SK-MEL-5 (cell line): ENCODE results near the gene GNA12. TPM values are rescaled to one million over a fixed set of nuclear protein-coding genes. Genes with fewer than 3 reads are reported as not detected.
"Not testable (repeated sequence)": the region's sequence is repeated elsewhere in the genome, so short reads cannot be mapped to it uniquely, and the experiment has no call there.

Source experiments
- DNase-seq: peaks from one replicate; pipeline ENCODE4 v3.0.0-alpha.2; 2016; ENCODE audit warnings: low read depth, low spot score
- in situ Hi-C: cut with HindIII; loops from 2 replicates; pipeline ENCODE4 v1.10.0; 2016; ENCODE audit warnings: low sequenced_read_pairs, high pct_unique_total_duplicates, low pct_unique_long_range_greater_than_20kb
- total RNA-seq: library from RNA; depleted of rRNA; stranded (reverse); fragments of >200 nt; shearing (Covaris generic); gene quantifications from 2 replicates; pipeline ENCODE4 v1.2.3, GENCODE V29; 2014

The GNA12 gene
- total RNA-seq, 1 experiment from 2014 or later = 10.2 TPM

DNA sequence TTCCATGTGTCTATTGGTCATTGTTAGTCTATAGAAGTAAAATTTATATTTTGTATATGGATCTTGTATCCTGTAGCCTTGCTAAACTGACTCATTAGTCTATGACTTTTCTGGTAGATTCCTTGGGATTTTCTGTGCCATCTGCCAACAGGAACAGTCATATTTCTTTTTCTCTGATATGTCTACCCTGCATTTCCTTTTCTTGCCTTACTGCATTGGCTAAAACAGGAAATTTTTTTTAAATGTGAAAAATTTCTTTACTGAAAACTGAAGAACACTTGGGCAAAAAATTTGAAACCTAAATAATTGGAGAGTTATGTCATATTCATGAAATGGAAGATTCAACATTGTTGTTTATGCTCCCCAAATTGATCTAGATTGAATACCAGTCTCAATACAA lies 88.6 kb downstream of the GNA12 start:
- DNase-seq = no peak
- in situ Hi-C loops = no loop called here

DNA sequence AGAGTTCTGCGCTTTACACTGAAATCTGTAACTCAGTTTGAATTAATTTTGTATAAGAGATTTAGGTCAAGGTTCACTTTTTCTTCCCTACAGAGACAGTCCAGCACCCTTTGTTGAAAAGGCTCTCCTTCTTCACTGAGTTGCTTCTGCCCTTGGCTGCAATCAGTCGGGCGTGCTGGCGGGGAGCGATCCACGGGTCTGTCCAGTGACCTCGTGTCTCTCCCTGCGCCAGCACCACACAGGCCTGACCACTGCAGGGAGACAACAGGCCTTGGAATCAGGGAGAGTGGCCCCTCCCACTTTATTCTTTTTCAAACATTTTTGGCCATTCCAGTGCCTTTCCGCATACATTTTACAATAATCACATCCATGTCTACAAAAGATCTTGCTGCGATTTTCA lies 89.2 kb downstream of the GNA12 start:
- no peak for DNase-seq
- in situ Hi-C loops = no loop called here

DNA sequence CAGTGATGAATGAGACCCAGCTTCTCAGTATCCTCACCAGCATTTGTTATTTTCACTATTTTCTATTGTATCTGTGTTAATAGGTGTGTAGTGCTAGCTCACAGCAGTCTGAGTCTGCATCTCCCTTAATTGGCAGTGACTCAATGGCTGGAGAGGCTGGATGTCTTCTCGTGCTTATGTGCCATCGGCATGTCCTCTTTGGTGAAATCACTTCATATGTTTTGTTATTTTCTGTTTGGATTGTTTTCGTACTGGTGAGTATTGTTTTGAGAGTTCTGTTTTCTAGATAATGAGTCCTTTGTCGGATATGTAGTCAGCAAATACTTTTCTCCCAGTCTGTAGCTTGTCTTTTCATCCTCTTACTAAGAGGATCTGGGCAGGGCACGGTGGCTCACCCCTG lies 90.0 kb downstream of the GNA12 start:
- in situ Hi-C loops = no loop called here
- no peak for DNase-seq

DNA sequence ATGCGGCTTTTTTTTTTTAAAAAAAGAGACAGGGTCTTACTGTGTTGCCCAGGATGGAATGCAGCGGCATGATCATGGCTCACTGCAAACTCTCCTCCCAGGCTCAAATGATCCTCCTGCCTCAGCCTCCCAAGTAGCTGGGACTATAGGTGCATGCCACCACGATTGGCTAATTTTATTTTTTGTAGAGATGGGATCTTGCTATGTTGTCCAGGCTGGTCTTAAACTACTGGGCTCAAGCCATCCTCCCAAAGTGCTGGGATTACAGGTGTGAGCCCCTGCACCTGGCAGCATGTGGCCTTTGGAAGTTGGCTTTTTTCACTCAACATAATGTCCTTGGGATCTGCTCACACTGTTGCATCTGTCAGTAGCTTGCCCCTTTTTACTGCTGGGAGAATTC lies 91.0 kb downstream of the GNA12 start:
- no peak for DNase-seq
- in situ Hi-C loops = no loop called here

DNA sequence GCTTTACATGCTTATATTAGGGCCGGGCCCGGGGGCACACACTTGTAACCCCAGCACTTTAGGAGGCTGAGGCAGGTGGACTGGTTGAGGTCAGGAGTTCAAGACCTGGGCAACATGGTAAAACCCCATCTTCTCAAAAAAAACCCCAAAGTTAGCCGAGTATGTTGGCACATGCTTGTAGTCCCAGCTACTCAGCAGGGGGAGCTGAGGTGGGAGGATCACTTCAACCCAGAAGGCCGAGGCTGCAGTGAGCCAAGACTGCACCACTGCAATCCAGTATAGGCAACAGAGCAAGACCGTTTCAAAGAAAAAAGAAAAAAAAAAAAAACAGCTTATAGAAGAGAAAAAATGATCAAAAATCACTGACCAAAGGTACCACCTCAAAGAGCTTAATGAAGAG lies 93.0 kb downstream of the GNA12 start:
- in situ Hi-C loops = no loop called here
- no peak for DNase-seq

DNA sequence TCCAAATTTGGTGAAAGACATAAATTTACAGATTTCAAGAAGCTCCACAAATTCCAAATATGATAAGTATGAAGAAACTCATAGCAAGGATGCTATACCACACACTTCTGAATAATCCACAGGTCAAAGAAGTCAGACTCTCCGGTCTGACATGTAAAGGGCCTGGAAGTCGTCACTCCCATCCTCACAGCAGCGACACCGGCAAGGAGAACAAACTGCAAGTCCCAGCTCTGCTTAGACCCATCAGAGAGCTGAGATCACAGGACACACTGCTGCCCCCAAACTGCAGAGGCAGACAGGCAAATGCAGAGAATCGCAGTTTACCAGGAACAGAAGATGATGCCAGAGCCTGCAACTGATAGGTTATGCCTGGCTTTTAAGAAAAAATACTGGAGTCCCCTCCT lies 94.1 kb downstream of the GNA12 start:
- no peak for DNase-seq
- in situ Hi-C loops = no loop called here

DNA sequence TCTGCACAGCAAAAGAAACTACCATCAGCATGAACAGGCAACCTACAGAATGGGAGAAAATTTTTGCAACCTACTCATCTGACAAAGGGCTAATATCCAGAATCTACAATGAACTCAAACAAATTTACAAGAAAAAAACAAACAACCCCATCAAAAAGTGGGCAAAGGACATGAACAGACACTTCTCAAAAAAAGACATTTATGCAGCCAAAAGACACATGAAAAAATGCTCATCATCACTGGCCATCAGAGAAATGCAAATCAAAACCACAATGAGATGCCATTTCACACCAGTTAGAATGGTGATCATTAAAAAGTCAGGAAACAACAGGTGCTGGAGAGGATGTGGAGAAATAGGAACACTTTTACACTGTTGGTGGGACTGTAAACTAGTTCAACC lies 95.4 kb downstream of the GNA12 start:
- in situ Hi-C loops, DNase-seq: not testable (repeated sequence)

DNA sequence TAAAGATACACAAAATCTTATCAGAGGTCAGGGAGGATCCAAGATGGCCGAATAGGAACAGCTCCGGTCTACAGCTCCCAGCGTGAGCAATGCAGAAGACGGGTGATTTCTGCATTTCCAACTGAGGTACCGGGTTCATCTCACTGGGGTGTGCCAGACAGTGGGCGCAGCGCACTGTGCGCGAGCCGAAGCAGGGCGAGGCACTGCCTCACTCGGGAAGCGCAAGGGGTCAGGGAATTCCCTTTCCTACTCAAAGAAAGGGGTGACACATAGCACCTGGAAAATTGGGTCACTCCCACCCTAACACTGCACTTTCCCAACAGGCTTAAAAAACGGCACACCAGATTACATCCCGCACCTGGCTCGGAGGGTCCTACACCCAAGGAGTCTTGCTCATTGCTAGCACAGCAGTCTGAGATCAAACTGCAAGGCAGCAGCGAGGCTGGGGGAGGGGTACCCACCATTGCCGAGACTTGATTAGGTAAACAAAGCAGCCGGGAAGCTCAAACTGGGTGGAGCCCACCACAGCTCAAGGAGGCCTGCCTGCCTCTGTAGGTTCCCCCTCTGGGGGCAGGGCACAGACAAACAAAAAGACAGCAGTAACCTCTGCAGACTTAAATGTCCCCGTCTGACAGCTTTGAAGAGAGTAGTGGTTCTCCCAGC lies 100.5 kb downstream of the GNA12 start:
- in situ Hi-C loops = not testable (repeated sequence)

DNA sequence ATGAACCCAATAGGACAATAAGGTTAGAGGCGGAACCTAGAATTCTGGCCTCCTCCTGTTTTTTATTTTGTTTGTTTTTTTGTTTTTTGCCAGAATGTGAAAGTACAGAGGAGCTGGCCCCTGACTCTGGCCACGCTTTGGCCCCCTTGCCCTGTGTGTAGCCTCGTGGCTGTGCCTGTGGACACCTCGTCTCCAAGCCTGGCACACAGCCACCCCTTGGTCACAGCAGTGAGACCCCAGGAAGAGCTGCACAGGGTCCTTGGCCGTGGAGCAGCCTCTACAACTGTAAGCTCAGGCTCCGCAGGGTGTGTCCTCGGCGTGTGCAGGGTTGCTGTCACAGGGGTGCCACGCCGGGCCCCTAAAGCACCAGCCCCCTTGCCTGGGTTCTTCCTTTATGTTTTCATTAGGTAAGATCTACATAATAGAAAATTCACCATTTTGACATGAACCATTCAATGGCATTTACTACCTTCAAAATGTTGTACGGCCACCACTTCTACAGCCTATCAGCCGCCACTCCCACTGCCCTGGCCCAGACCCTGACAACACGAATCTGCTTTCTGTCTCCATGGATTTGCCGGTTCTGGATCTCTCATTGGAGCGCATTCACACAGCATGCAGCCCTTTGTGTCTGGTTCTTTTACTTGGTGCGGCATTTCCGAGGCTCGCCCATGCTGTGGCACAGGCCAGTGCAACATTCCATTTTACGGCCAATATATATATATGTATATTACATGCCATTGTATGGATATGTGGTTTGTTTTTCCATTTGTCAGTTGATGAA lies 105.2 kb downstream of the GNA12 start:
- in situ Hi-C loops = no loop called here
- DNase-seq = no peak

More for the DNA sequence above, 100.5 kb downstream of the GNA12 start:
- DNase-seq = not testable (repeated sequence)

DNA sequence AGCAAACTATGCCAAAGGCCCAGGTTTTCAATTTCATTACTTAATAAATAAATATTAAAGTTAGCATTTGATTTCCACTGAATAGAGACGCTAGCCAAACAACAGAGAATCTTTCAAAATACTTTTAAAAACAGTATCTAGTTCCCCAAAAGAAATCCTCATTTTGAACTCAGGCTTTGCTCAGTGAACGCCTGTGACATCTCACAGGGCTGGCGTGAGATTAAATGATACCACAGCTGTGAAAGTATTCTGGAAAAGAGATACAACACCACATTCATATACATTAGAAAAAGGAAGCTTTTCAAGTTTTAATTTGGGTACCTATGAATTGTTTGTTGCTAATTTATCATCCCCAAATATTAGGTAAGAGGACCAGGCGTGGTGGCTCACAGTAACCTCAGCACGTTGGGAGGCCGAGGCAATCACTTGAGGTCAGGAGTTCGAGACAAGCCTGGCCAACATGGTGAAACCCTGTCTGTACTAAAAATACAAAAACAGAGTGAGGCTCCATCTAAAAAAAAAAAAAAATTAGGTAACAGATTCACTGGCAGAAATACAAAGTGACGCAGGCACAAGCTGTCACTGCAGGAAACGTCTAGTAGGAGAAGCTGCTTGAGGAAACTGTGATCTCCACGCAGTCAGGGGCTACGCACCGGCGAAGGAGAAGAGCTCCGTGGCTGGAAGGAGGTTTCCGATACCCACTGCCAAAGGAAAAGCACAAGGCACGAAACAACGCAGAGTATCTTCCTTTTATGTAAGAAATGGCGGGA lies 106.2 kb downstream of the GNA12 start:
- DNase-seq = no peak
- in situ Hi-C loops = no loop called here

DNA sequence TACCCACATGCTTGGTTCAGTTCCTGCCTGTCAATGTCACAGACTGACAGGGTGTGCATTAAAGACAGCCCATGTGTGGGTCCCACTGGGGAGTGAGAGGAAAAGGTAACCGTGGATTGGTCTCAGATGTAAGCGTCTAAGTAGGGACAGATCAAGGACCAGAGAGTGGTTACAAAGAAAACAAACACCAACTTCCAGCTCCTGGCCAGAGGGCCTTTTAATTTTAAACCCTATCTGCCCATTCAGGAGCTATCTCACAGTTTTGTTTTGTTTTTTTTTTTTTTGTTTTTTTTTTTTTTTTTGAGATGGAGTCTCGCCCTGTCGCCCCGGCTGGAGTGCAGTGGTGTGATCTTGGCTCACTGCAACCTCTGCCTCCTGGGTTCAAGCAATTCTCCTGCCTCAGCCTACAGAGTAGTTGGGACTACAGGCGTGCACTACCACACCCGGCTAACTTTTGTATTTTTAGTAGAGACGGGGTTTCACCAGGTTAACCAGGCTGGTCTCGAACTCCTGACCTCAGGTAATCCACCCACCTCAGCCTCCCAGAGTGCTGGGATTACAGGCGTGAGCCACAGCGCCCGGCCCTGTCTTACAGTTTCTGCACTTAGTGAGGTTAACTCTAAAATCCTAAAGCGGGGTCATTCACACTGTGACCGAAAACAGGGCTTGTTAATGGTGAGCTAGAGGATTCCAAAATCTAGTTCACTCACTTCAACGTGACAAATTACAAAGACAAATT lies 106.9 kb downstream of the GNA12 start:
- in situ Hi-C loops, DNase-seq: not testable (repeated sequence)

DNA sequence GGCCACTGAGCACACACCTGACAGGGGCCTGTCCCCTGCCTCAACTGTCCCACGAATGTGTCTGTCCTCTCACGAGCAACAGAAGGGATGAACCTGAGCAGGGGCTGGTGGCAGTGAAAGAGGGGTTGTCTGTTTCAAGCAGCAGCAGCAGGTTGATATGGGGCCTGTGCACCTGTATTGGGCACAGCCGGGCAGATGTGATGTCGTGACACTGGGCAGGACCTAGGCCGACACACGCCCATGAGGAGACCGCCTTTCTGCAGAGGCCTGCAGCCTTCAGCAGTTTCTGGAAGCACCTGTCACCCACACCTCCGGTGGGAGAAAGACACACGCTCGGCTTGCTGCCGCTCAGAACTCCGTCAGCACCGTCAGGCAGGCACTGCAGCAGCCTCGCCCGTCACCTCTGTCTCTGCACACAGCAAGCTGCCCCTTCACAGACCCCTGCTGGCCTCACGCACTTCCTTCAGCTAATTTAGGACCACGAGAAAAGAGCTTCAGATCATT lies 107.6 kb downstream of the GNA12 start:
- in situ Hi-C loops = no loop called here
- no peak for DNase-seq

DNA sequence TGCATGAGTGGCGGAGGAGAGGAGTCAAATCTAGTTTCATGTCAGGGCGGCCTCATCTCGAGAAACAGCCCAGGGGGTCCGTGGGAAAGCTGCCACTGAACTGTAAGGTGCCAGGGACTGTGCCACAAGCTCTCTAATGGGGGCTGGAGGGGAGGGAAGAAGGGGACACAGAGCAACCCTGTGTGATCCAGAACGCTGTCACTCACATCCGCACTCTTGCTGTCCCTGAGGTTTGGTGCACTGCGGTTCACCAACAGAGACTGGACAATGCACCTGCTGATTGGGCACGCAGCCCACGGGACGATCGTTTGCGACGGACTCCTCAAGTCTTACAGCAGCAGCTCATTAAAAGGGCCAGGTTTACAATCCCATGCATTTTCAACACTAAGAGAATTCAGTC lies 108.4 kb downstream of the GNA12 start:
- no peak for DNase-seq
- in situ Hi-C loops = no loop called here

DNA sequence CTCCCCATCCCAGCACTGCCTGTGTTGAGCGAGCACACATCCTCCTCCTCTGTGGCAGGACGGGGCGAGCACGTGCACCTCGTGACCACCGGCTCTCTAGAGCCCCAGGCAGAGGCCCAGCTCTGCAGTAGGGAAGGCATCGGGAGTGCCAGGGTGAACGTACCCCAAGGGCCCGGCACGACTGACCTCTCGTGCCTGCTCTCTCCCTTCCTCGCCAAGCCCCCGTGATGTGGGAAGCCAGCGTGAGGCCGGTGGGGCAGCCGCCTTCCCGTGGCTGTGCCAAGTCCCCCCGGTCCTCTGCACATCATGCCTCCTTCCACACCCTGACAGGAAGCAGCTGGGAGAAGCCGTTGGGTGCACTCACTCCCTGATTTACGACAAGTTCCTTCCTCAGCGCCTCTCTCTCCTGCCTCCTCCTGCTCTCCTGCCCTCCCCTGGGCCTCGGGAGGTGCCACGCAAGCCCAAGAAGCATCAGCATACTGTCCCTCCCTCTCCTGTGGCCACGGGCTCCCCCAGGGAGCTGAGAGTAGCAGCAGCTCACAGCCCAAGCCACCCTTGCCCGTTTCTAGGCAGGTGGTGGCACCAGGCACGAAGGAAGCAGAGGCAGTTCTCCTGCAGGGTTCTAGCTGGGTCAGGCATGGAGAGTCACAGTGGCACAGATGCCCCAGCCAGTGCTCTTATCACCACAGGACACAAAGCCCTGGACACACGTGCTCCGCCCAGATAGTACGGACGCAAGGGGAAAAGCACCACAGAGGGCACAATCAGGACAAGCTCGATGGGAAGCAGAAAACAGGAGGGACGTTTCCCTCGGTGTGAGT lies 109.1 kb downstream of the GNA12 start:
- DNase-seq = no peak
- in situ Hi-C loops = no loop called here

DNA sequence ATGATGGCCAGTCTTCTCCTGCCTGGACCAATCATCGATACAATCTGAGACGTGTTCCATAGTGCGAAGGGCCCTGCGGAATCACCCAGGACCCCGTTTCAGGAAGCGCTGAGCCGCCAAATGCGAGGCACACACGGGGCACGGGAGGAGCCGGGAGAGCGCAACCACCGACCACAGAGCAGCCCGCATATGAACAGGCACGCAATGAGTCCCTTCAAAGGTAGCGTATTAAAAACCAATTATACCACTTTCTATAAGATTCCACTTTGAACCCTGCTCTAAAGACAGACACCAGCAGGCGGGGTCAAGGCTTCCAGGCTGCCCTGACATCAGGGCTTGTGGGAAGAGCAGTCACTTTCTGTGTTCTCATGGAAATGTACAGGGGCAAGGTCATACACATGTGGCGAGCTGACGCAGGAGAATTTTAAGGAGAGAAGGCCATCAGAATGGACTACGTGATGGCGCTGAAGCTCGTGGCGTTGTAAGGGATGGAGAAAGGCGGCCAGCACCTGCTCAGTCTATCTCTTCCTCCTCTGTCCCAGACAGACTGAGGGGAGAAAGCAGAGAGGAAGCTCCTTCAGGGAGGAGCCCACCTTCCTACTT lies 109.9 kb downstream of the GNA12 start:
- no peak for DNase-seq
- in situ Hi-C loops = no loop called here

DNA sequence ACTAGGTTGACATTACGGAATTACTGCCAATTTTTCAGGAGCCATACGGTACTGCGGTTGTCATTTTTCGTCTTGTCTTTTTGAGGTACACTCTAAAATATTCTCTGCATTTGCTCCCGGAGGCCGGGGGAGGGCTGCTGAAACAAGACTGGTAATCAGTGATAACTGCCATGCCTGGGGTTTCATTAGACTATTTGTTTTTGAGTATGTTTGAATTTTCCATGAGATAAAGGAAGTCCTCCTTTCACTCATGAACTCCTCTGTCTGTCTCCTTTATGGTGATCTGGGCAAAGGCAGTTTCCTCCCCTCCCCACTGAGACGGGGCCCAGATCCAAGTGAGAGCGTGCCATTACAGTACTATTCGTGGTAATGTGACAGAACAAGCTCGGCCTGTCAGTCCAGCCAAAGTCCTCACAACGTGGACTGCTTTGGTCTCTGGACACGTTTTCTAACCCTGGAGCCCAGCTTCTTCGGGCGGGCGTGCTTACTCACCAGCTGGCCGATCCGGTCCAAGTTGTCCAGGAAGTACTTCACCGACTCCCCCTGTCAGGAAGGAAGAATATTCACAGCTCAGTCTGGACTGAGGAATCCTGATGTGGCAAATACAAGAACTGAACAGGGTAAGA lies 111.0 kb downstream of the GNA12 start:
- no peak for DNase-seq
- in situ Hi-C loops = no loop called here
